ENCODE measurements around the gene GCH1. TPM values are rescaled to one million over a fixed set of nuclear protein-coding genes. Genes with fewer than 3 reads are reported as not detected.
"Not testable (repeated sequence)": the region's sequence is repeated elsewhere in the genome, so short reads cannot be mapped to it uniquely, and the experiment has no call there.

Gene GCH1
- total and polyA plus RNA-seq, 8 donors, result 3.4 to 42.6 (median 6.7) TPM

- TF ChIP-seq, protein P1, sequence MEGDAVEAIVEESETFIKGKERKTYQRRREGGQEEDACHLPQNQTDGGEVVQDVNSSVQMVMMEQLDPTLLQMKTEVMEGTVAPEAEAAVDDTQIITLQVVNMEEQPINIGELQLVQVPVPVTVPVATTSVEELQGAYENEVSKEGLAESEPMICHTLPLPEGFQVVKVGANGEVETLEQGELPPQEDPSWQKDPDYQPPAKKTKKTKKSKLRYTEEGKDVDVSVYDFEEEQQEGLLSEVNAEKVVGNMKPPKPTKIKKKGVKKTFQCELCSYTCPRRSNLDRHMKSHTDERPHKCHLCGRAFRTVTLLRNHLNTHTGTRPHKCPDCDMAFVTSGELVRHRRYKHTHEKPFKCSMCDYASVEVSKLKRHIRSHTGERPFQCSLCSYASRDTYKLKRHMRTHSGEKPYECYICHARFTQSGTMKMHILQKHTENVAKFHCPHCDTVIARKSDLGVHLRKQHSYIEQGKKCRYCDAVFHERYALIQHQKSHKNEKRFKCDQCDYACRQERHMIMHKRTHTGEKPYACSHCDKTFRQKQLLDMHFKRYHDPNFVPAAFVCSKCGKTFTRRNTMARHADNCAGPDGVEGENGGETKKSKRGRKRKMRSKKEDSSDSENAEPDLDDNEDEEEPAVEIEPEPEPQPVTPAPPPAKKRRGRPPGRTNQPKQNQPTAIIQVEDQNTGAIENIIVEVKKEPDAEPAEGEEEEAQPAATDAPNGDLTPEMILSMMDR (IDR thresholded peaks at IDR 0.05), result no peak
- FAIRE-seq (no peak), DNase-seq (peak in 1 of 6 donors; percentile 11), ATAC-seq (peak in 3 of 4 donors; percentile 5 to 22 (median 14))
- H3K36me3 ChIP-seq, result no peaks in the 10 kb centered on the region
- WGBS, 2 donors, result 1% methylated on average over 42 of the region's 42 CpGs
- peak overlapping the region; percentile 87 to 93 (median 92) for H3K27ac ChIP-seq
- H3K9me3 ChIP-seq, result no peaks in the 10 kb centered on the region
- no peaks in the 10 kb centered on the region for H3K27me3 ChIP-seq
- H3K4me1 ChIP-seq, result no peaks in the 10 kb centered on the region
- peak overlapping the region; percentile 68 to 91 (median 87) for H3K4me3 ChIP-seq
- intact Hi-C loops (cut with DNase I), result no loop called here
Measured at GRCh38 chr14:54901380-54902142, 1.1 kb downstream of the GCH1 start.

- intact Hi-C loops (cut with DNase I), result no loop called here
- 98% methylated on average over 5 of the region's 5 CpGs for WGBS, 2 donors
- no peaks in the 10 kb centered on the region for H3K27me3 ChIP-seq
- no peaks in the 10 kb centered on the region for H3K9me3 ChIP-seq
- H3K4me3 ChIP-seq, result no peak overlapping the region
- H3K4me1 ChIP-seq, result no peaks in the 10 kb centered on the region
- H3K36me3 ChIP-seq, result no peaks in the 10 kb centered on the region
- H3K27ac ChIP-seq, result no peak overlapping the region
- FAIRE-seq (no peak), ATAC-seq (no peak), DNase-seq (no peak)
- TF ChIP-seq, protein P1 (IDR thresholded peaks at IDR 0.05), result no peak
Measured at GRCh38 chr14:54899573-54899972, 3.1 kb downstream of the GCH1 start.

GRCh38 chr14:54897809-54898555 lies 4.6 kb downstream of the GCH1 start:
- ATAC-seq; H3K36me3 ChIP-seq; DNase-seq; H3K27ac ChIP-seq; H3K4me3 ChIP-seq; H3K27me3 ChIP-seq; H3K9me3 ChIP-seq; H3K4me1 ChIP-seq; FAIRE-seq; intact Hi-C loops (cut with DNase I): not testable (repeated sequence)
- WGBS, 2 donors, result 93 to 94% methylated on average over 4 to 5 of the region's 5 CpGs

GRCh38 chr14:54895683-54896082 lies 6.9 kb downstream of the GCH1 start:
- Histone ChIP-seq H3K4me3 (no peak overlapping the region), H3K4me1 (no peaks in the 10 kb centered on the region), H3K36me3 (no peaks in the 10 kb centered on the region), H3K27me3 (no peaks in the 10 kb centered on the region), H3K9me3 (no peaks in the 10 kb centered on the region), H3K27ac (no peak overlapping the region)
- TF ChIP-seq, protein P1 (IDR thresholded peaks at IDR 0.05), result no peak
- no peak for ATAC-seq
- WGBS, 2 donors, result 87 to 92% methylated on average over 4 of the region's 4 CpGs
- DNase-seq, result no peak
- no peak for FAIRE-seq
- intact Hi-C loops (cut with DNase I), result no loop called here

DNA sequence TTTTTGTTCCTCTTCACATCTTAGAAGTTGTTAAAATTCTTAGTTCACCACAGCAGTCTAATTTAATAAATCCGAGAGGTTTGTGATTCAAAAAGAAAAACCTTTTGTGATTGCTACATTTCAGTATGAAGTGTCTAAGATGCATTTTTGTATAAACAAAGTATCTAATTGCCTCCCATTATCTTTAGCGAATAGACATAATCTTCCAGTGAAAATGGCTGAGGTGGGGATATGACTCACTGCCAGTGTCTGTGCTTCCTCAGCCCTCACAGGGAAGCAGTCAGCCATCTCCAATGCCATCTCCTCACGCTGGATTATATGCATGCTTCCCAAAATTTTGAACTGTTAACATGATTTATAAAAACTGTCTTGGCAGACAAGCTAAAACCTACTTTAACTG lies 7.6 kb downstream of the GCH1 start:
- Histone ChIP-seq H3K36me3 (no peaks in the 10 kb centered on the region), H3K27me3 (no peaks in the 10 kb centered on the region), H3K4me3 (no peak overlapping the region), H3K9me3 (no peaks in the 10 kb centered on the region), H3K27ac (no peak overlapping the region), H3K4me1 (no peaks in the 10 kb centered on the region)
- FAIRE-seq, result no peak
- ATAC-seq, result no peak
- TF ChIP-seq, protein P1 (IDR thresholded peaks at IDR 0.05), result no peak
- intact Hi-C loops (cut with DNase I), result no loop called here
- DNase-seq, result no peak
- 76 to 85% methylated on average over 3 of the region's 3 CpGs for WGBS, 2 donors

All from pancreas (tissue), 10 donors.